ENCODE data around the gene KLRF1.

GRCh38 chr12:9808504-9808903 lies 18.8 kb upstream of the KLRF1 start:
- TF ChIP-seq EZH2 (IDR thresholded peaks at IDR 0.05) (no peak), POLR2AphosphoS5 (IDR thresholded peaks at IDR 0.05; ENCODE audit: borderline replicate concordance, low read depth, low read length) (no peak), FOXP2 (optimal IDR thresholded peaks at IDR 0.05; ENCODE audit: control extremely low read depth, extremely low read length, insufficient read depth) (no peak)
